GM13977 (cell line): ENCODE measurements around the gene ALKBH7.
A peak's percentile ranks its signal among the peaks of the same experiment; 100 is the strongest.
"Not testable (repeated sequence)": the region's sequence is repeated elsewhere in the genome, so short reads cannot be mapped to it uniquely, and the experiment has no call there.

Experiments
- DNase-seq: peaks from one replicate; pipeline ENCODE4 v3.0.0; 2012; ENCODE audit warnings: low spot score
- in situ Hi-C: fragments of 300-500 bp; cut with MboI; formaldehyde crosslinking; loops from one replicate; pipeline ENCODE4 v1.12.0; 2022; ENCODE audit warnings: low sequenced_read_pairs, low pct_unique_long_range_greater_than_20kb, mixed read lengths, inconsistent platforms; ENCODE audit not compliant: unreplicated experiment
- TF ChIP-seq, protein P1 (sequence below): IDR thresholded peaks from 2 replicates; pipeline ENCODE4 v1.5.1; 2012; ENCODE audit warnings: mild to moderate bottlenecking, control low read depth; ENCODE audit not compliant: insufficient read depth; ENCODE audit errors: extremely low read depth, missing control alignments

ALKBH7 gene

DNA sequence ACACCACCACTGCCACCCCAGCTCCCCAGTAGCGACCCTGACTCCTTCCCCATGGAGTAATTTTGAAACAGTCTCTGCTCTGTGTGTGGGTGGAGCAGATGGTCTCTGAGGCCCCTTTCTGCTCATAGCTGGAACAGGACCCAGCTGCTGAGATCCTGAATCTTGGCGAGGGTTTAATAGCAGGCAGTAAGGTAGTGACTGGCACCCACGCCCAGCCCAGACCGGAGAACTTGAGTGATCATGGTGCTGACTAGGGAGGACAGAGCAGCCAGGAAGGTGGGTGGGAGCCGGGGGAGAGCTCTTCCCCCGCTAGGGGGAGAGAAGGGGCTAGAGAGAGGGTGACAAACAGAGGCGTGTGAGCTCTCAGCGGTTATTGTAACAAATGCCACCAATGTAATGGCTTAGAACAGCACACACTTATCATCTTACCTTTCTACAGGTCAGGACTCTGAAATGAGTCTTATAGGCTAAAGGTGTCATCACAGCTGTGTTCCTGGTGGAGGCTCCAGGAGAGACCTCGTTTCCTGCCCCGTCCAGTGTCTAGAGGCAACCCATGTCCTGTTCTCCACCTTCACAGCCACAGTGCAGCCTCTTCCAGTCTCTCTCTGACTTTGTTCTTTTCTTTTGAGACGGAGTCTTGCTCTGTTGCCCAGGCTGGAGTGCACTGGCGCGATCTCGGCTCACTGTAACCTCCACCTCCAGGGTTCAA is 31.9 kb upstream of the ALKBH7 start:
- in situ Hi-C loops: no loop called here
- DNase-seq: no peak
- TF ChIP-seq, protein P1, sequence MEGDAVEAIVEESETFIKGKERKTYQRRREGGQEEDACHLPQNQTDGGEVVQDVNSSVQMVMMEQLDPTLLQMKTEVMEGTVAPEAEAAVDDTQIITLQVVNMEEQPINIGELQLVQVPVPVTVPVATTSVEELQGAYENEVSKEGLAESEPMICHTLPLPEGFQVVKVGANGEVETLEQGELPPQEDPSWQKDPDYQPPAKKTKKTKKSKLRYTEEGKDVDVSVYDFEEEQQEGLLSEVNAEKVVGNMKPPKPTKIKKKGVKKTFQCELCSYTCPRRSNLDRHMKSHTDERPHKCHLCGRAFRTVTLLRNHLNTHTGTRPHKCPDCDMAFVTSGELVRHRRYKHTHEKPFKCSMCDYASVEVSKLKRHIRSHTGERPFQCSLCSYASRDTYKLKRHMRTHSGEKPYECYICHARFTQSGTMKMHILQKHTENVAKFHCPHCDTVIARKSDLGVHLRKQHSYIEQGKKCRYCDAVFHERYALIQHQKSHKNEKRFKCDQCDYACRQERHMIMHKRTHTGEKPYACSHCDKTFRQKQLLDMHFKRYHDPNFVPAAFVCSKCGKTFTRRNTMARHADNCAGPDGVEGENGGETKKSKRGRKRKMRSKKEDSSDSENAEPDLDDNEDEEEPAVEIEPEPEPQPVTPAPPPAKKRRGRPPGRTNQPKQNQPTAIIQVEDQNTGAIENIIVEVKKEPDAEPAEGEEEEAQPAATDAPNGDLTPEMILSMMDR: no peak

DNA sequence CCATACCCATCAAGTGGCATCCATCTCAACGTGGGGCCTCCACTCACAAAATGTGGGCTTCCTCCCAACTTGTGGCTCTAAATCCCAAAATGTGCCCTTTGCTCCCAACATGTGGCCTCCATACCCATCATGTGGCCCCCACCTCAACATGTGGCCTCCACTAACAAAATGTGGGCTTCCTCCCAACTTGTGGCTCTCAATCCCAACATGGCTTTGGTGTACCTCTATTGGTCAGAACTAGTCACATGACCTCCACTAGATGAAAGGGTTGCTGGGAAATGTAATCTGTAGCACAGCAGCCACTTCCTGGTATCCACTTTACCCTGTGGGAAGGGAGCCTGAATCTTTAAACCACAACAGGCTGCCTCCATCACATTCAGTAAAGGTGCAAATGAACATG is 29.1 kb upstream of the ALKBH7 start:
- DNase-seq: no peak
- TF ChIP-seq, protein P1: no peak
- in situ Hi-C loops: no loop called here

DNA sequence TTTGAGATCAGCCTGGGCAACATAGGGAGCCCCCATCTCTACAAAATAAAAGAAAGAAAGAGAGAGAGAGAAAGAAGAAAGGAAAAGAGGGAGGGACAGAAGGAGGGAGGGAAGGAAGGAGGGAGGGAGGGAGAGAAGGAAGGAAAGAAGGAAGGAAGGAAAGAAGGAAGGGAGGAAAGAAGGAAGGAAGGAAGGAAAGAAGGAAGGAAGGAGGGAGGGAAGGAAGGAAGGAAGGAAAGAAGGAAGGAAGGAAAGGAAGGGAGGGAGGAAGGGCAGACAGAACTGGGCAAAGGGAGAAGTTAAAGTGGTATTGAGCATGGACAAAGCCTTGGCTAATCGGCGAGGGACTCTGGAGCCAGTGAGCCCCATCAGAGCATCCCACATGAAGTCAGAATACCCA is 23.3 kb upstream of the ALKBH7 start:
- in situ Hi-C loops, DNase-seq: not testable (repeated sequence)

DNA sequence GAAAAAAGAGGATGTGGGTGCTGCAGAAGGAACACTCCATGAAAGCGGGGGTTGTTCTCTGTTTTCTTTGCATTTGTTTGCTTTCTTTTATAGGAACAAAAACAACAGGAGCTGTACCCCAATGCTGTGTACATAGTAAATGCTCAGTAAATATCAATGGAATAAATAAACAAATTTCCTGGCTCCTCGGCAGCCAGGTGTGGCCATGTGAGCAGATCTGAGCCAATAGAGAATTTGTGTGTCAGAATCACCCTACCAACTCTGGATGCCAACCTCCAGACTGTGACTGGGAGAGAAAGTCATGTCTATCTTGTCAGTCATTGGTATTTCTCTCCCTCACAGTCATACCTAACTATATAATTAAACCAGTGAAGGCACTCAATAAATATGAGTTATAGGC is 21.9 kb upstream of the ALKBH7 start:
- TF ChIP-seq, protein P1: no peak
- in situ Hi-C loops: no loop called here

DNA sequence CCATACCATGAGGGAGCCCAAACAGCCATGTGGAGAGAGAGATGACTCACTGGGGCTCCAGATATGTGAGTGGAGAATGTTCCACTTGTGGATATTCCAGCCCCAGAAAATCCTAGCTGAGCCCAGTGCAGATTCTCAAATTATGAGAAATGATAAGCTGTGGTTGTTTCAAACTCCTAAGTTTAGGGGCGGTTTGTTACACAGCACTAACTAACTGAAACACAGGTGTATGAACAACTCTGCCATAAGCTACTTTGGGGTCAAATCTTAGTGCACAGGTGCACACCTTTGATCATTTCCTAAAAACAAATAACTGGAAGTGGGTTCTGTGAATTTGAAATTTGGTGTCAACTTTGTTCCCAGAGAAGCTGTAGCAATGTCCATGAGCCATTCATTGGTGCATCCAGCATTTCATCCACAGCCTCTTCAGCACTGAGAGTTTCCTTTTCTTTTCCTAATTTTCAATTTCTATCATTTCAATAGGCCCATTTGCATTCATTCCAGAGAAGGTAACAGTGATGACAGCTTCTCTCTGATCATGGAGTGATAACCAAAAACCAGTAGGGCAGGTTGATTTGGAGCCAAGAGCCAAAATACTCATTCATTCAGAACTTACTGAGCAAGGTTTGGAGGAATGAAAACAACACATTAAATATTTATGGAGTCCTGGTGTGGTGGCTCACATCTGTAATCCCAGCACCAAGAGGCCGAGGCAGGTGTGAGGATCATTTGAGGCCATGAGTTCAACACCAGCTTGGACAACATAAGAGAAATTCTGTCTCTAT is 20.0 kb upstream of the ALKBH7 start:
- no peak for DNase-seq
- in situ Hi-C loops: no loop called here
- TF ChIP-seq, protein P1: no peak

More for the DNA sequence above, 21.9 kb upstream of the ALKBH7 start:
- no peak for DNase-seq

DNA sequence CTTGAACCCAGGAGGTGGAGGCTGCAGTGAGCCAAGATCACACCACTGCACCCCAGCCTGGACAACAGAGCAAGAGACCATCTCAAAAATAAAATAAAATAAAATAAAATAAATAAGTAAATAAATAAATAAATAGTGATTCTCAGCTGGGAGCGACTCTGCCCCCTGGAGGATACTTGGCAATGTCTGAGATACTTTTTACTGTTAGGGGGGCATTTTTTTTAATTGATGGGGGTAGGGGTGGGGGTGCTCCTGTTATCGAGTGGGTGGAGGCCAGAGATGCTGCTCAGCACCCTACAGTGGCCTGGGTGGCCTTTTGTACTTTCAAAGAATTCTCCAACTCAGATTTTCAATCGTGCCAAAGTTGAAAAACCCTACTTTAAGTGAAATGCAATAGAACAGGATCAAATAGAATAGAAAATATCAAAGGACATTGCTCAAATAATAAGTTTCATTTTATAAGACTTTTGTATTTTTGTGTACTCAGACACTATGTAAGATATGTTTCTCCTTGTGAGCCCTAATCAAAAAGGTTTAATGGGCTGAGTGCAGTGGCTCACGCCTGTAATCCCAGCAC is 18.4 kb upstream of the ALKBH7 start:
- TF ChIP-seq, protein P1: peak; percentile 27
- DNase-seq: no peak
- in situ Hi-C loops: no loop called here

DNA sequence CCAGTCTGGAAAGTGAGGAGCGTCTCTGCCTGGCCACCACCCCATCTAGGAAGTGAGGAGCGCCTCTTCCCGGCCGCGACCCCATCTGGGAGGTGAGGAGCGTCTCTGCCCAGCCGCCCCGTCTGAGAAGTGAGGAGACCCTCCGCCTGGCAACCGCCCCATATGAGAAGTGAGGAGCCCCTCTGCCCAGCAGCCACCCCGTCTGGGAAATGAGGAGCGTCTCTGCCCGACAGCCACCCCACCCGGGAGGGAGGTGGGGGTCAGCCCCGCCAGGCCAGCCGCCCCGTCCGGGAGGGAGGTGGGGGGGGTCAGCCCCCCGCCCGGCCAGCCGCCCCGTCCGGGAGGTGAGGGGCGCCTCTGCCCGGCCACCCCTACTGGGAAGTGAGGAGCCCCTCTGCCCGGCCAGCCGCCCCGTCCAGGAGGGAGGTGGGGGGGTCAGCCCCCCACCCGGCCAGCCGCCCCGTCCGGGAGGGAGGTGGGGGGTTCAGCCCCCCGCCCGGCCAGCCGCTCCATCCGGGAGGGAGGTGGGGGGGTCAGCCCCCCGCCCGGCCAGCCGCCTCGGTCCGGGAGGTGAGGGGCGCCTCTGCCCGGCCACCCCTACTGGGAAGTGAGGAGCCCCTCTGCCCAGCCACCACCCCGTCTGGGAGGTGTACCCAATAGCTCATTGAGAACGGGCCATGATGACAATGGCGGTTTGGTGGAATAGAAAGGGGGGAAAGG is 17.1 kb upstream of the ALKBH7 start:
- DNase-seq, in situ Hi-C loops: not testable (repeated sequence)
